Activated CD4-positive, alpha-beta T cell treated with anti-CD3 and anti-CD28 coated beads, Interleukin-2, amount 50 U/mL, for 48 hours (primary cell): ENCODE results near the gene ISOC2.

Experiments
- DNase-seq, 2 experiments: peaks; one replicate each; pipeline ENCODE4 v3.0.0-alpha.2; 2020

ISOC2 gene

GRCh38 chr19:55489711-55490477 is 28.5 kb upstream of the ISOC2 start:
- no peak for DNase-seq

DNA sequence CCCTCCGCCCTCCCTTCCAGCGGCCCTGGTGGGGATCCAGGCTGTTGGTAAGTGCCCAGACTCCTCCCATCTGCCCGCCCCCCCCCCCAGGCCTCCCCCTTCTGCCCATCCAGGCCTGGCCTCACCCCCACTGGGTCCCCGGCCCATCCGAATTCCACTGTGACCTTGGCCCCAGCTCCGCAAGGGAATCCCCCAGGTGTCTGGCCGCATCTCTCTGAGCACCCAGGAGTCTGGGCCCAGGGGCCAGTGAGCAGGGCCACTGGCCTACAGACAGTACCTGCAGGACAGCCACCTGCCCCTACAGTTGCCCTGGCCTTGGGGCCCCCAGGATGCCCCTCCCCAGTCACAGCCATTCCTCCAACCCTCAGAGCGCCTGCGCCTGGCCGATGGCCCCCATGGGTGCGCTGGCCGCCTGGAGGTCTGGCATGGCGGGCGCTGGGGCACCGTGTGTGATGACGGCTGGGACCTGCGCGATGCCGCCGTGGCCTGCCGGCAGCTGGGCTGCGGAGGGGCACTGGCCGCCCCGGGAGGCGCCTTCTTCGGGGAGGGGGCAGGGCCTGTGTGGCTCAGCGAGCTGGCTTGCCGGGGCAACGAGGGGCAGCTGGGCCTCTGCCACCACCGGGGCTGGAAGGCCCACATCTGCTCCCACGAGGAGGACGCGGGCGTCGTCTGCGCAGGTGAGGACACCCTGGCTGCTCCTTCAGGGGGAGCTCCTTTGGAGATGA is 27.7 kb upstream of the ISOC2 start:
- DNase-seq = no peak

GRCh38 chr19:55487924-55488687 is 26.7 kb upstream of the ISOC2 start, which contains the start of gene SSC5D:
TSS of gene SSC5D (plus strand) at chr19:55488436. CDS start at chr19:55488590, 154 bp downstream.
- DNase-seq = no peak

- peak; percentile 68 to 76 for DNase-seq
Observed at GRCh38 chr19:55486971-55487923, 25.8 kb upstream of the ISOC2 start.

DNA sequence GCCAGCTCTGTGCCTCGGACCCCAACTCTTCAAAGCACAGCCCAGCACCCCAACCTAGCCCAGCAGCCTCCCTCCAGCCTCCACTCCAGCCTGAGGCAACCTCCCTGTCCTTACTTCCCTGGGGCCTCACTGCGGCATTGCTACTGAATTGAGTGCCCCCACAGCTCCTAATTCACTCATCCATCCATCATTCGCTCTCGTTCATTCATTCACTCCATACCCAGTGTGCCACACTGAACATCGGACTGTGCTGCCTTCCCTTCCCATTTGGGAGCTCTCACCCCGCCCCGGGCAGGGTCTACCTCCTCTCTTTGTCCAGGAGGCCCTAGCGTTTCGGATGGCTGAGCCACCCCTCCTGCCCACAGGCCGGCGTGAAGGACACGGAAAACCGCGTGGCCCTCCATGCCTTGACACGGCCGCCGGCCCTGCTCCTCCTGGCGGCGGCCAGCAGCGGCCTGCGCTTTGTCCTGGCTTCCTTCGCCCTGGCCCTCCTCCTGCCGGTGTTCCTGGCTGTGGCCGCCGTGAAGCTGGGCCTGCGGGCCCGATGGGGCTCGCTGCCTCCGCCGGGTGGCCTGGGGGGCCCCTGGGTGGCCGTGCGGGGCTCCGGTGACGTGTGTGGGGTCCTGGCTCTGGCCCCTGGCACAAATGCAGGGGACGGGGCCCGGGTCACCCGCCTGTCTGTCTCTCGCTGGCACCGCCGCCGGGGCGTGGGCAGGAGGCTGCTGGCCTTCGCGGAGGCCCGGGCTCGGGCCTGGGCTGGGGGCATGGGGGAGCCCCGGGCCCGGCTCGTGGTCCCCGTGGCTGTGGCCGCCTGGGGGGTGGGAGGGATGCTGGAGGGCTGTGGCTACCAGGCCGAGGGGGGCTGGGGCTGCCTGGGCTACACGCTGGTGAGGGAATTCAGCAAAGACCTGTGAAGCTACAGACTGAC is 24.9 kb upstream of the ISOC2 start:
- no peak for DNase-seq

- no peak for DNase-seq
Observed at GRCh38 chr19:55485439-55486011, 24.1 kb upstream of the ISOC2 start.

GRCh38 chr19:55484593-55485438 is 23.4 kb upstream of the ISOC2 start, which contains the start of gene NAT14:
TSS of gene NAT14 (plus strand) at chr19:55485188. CDS start at chr19:55485709, 521 bp downstream.
- DNase-seq = peak; percentile 67 to 73

GRCh38 chr19:55483706-55484592 is 22.5 kb upstream of the ISOC2 start:
- no peak for DNase-seq

GRCh38 chr19:55482967-55483705 is 21.7 kb upstream of the ISOC2 start:
- DNase-seq = no peak

DNA sequence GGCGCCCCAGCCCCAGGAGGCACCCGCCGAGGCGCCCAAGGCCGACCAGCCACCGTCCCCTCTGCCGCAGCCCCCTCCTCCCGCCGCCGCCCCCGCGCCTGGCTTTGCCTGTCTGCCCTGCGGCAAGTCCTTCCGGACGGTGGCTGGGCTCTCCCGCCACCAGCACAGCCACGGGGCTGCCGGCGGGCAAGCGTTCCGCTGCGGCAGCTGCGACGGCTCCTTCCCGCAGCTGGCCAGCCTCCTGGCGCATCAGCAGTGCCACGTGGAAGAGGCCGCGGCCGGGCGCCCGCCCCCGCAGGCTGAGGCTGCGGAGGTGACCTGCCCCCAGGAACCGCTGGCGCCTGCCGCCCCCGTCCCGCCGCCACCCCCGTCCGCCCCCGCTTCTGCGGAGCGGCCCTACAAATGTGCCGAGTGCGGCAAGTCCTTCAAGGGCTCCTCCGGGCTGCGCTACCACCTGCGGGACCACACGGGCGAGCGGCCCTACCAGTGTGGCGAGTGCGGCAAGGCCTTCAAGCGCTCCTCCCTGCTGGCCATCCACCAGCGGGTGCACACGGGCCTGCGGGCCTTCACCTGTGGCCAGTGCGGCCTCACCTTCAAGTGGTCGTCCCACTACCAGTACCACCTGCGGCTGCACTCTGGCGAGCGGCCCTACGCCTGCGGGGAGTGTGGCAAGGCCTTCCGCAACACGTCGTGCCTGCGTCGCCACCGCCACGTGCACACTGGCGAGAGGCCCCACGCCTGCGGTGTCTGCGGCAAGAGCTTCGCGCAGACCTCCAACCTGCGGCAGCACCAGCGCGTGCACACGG is 20.9 kb upstream of the ISOC2 start:
- DNase-seq = no peak

DNA sequence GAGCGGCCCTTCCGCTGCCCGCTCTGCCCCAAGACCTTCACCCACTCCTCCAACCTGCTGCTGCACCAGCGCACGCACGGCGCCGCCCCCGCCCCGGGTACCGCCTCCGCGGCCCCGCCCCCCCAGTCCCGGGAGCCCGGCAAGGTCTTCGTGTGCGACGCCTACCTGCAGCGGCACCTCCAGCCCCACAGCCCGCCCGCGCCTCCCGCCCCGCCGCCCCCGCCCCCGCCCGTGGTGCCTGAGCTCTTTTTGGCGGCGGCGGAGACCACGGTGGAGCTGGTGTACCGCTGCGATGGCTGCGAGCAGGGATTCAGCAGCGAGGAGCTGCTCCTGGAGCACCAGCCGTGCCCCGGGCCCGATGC is 20.3 kb upstream of the ISOC2 start:
- DNase-seq = no peak

DNA sequence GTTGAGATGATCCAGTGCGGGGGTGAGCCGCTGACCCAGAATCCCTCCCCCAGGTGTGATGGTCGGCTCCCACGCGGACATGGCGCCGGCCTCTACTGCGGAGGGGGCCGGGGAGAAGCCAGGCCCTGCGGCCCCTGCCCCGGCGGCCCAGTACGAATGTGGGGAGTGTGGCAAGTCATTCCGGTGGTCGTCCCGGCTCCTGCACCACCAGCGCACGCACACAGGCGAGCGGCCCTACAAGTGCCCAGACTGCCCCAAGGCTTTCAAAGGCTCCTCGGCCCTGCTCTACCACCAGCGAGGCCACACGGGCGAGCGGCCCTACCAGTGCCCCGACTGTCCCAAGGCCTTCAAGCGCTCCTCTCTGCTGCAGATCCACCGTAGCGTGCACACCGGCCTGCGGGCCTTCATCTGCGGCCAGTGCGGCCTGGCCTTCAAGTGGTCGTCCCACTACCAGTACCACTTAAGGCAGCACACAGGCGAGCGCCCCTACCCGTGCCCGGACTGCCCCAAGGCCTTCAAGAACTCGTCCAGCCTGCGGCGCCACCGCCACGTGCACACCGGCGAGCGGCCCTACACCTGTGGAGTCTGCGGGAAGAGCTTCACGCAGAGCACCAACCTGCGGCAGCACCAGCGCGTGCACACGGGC is 19.8 kb upstream of the ISOC2 start:
- DNase-seq = no peak

DNA sequence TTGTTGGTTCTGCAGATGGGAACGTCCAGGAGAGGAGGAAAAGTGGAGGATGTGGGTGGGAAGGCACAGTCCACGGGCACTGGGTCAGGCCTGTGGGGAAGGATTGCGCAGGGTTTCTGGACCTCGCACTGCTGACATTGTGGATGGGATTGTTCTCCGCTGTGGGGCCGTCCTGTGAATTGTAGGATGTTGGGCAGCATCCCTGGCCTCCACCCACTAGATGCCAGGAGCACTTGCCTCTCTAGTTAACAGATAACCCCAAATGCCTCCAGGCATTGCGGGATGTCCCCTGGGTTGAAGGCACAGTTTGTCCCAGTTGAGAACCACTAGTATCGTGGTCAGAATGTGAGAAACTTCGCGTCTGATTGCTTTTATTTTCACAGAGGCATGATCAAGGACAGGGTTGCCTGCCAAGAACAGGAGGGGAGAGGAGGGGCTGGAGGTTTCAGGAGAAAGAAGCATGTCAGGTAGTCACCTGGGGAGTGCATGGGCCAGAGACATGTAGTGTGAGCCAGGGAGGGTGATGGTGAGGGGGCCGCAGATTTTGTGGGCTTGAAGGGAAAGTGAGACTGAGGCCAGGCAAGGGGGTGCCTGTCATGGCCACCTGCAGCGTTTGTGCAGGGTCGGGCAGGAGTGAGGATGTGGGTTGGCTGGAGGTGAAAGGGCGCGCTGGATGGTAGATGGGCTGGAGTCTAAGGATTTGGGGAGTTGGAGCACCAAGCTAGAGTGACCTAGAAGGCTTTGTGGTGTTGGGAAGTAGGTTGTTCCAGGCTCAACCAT is 18.2 kb upstream of the ISOC2 start:
- DNase-seq = no peak

DNA sequence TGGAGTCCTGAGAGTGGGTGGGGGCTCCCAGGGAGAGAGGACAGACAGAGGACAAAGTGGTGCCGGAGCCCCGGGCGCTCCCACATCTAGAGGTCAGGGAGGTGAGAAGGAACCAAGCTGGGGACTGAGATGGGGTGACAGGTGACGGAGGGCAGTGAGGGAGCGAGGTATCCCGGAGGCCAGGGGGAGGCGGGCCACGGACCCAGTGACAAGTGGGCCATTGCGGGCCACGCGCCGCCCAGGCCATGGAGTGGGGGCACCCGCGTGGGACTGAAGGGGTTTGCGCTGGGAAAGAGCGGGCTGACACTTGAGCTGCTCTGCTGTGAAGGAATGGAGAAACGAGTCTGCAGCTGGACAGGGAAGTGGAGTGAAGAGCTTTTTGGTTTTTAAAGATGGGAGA is 17.6 kb upstream of the ISOC2 start:
- DNase-seq = no peak

DNA sequence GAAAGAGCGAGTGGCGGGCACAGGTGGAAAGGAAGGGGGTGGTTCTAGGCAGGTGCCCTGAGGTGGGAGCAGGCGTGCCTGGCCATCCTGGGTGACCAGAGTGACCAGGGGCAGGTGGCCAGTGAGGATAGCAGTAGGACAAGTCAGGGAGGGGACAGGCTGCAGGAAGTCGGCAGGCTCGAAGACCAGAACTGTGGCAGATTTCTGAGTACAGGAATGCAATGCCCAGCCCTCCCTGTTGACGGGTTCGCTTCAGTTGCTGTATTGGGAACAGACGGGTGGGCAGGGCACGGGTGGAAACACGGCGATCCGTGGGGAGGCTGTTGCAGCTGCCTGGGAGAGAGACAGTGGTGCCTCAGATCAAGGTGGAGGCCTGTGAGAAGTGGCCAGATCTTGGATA is 16.9 kb upstream of the ISOC2 start:
- DNase-seq = no peak

DNA sequence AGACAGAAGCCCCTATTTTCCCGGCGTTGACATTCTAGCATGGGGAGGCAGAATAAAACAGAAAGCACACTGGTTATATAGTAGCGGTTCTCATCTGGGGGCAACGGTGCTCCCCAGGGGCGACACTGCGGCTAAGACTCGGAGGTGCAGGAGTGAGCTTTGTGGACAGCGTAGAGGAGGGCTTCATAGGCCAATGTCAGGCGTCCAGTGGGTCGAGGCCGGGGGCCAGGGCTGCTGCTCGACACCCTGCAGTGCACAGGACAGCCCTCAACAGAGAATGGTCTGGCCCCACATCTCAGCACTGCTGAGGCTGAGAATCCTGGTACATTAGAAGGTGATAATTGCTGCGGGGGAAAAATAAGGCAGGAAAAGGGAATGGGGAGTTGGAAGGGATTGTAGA is 16.5 kb upstream of the ISOC2 start:
- DNase-seq = no peak
